Mesodermal cell (in vitro differentiated cells): ENCODE data around the gene NT5C3A.
"Not testable (repeated sequence)": the region's sequence is repeated elsewhere in the genome, so short reads cannot be mapped to it uniquely, and the experiment has no call there.

Source experiments
- H3K27ac ChIP-seq: 2 replicates; pipeline ENCODE4 v1.7.0; 2013; ENCODE audit warnings: mild to moderate bottlenecking, low read depth, low read length, moderate library complexity; ENCODE audit not compliant: severe bottlenecking
- H3K36me3 ChIP-seq: 2 replicates; pipeline ENCODE4 v1.7.1; 2013; ENCODE audit warnings: mild to moderate bottlenecking, low read length, moderate library complexity; ENCODE audit not compliant: control insufficient read depth, insufficient read depth
- H3K4me1 ChIP-seq: one replicate; pipeline ENCODE4 v1.7.1; 2013; ENCODE audit warnings: mild to moderate bottlenecking, low read length; ENCODE audit not compliant: insufficient read depth, control insufficient read depth, poor library complexity, severe bottlenecking
- H3K4me3 ChIP-seq: 2 replicates; pipeline ENCODE4 v1.7.0; 2013; ENCODE audit warnings: low read length, control low read depth, mild to moderate bottlenecking; ENCODE audit not compliant: insufficient read depth, poor library complexity, severe bottlenecking; ENCODE audit errors: extremely low read depth
- H3K9me3 ChIP-seq: 2 replicates; pipeline ENCODE4 v1.7.1; 2013; ENCODE audit warnings: mild to moderate bottlenecking, low read length, moderate library complexity; ENCODE audit not compliant: control insufficient read depth
- WGBS, 2 experiments: methylation state at CpG; one replicate each; pipeline ENCODE4 v1.1.5; 2013; ENCODE audit warnings: missing lambda C conversion rate in 2 of 2; ENCODE audit not compliant: insufficient coverage in 2 of 2; 5-methylcytosine and 5-hydroxymethylcytosine counted together

The NT5C3A gene

DNA sequence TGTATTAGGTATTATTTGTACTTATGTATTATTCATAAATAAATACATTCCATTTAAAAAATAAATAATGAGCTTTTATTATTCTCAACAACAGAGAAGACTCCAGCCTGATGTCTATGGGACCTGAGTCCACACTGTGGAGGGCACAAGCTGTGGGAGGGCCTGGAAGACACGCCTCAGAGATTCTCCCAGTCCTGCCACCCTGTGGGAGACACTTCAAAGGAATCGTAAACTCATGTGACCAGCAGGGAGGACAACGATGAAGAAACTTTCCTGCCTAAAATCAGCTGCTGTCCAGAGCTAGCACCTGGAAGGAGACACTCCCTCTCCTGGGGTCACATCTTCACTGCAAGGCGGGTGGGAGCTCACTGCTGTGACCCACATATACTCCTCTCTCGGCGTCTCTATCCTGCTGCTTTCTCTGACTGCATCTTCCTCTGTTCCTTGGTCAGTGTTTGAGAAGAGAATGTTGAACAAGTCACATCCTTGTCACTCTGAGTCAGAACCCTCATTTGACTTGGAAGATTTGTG lies 32.2 kb upstream of the NT5C3A start:
- 80 to 100% methylated on average over 1 of the region's 6 CpGs for WGBS, 2 experiments
- not testable (repeated sequence) for H3K27ac ChIP-seq, H3K4me3 ChIP-seq, H3K4me1 ChIP-seq, H3K9me3 ChIP-seq
- peaks cover 62% of the 10 kb centered on the region for H3K36me3 ChIP-seq

- H3K36me3 ChIP-seq = peaks cover 47% of the 10 kb centered on the region
- no peak overlapping the region for H3K4me3 ChIP-seq
- no peaks in the 10 kb centered on the region for H3K4me1 ChIP-seq
- no peaks in the 10 kb centered on the region for H3K9me3 ChIP-seq
- H3K27ac ChIP-seq = no peak overlapping the region
- WGBS, 2 experiments = 93 to 100% methylated on average over 4 of the region's 4 CpGs
These were observed 30.7 kb upstream of the NT5C3A start for GRCh38 chr7:33093266-33093665.

GRCh38 chr7:33091641-33092191 lies 29.1 kb upstream of the NT5C3A start:
- Histone ChIP-seq H3K36me3 (peaks cover 33% of the 10 kb centered on the region), H3K4me1 (no peaks in the 10 kb centered on the region), H3K27ac (no peak overlapping the region), H3K4me3 (no peak overlapping the region), H3K9me3 (no peaks in the 10 kb centered on the region)
- WGBS, 2 experiments = 85 to 88% methylated on average over 5 of the region's 5 CpGs

DNA sequence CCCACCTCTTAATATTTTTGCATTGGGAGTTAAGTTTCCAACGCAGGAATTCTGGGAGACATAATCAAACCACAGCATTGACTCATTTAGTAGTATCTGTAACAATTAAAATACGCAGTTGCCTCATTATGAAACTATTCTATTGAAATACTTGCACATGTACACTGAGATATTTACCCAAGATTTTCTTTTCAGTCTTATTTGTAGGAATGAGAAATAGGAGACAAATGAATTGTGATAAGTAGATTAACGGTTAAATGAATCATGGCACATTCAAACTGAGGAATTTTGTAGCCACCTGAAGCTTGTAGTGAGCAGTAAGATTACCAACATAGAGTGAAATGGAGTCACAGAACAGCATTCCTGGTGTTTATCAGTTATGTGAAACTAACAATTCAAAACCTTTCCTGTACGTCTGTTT lies 28.5 kb upstream of the NT5C3A start:
- 100% methylated on average over 1 of the region's 4 CpGs for WGBS, 2 experiments
- Histone ChIP-seq H3K4me1 (no peaks in the 10 kb centered on the region), H3K27ac (no peak overlapping the region), H3K36me3 (peaks cover 27% of the 10 kb centered on the region), H3K9me3 (no peaks in the 10 kb centered on the region), H3K4me3 (no peak overlapping the region)

DNA sequence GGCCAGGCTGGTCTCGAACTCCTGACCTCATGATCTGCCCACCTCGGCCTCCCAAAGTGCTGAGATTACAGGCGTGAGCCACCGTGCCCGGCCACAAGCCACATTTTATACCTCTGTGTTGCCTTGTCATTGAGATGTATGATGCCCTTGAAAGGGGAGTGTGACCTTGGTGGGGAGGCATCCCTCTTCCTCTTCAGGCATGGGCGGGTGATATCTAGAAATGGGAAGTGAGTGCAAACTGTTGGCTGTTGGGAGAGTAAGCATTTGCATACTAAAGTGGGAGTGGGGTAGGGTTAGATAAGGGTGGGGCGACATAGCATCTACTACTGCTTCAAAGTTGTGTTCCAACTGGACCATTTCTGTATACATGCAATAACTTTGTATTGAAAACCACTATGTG lies 26.6 kb upstream of the NT5C3A start:
- Histone ChIP-seq H3K27ac (no peak overlapping the region), H3K4me3 (no peak overlapping the region), H3K36me3 (peaks cover 10% of the 10 kb centered on the region), H3K9me3 (no peaks in the 10 kb centered on the region), H3K4me1 (no peaks in the 10 kb centered on the region)
- WGBS, 2 experiments = 80% methylated on average over 1 of the region's 7 CpGs; no CpG with 5 or more reads in 1 of the 2 experiments

DNA sequence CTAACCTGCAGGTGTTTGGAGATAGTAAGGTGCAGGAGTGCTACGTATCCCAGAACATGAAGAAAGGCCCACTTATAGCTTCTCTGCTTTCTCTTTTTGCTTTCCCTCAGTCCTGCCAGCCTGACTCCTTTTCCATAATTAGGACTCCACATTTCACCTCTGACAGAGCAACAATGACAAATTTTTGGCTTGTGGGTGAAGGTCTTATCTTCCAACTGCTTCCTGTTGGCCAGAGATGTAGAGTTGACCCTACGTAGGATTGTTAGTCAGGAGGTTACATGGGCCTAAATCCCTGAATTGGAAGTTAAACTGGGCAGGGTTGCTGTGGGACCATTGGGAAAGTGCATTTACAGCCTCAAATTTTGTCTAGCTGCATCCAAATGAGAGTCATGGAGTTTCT lies 25.3 kb upstream of the NT5C3A start:
- WGBS, 2 experiments = 100% methylated on average over 1 to 2 of the region's 2 CpGs
- no peak overlapping the region for H3K4me3 ChIP-seq
- H3K4me1 ChIP-seq = no peaks in the 10 kb centered on the region
- H3K9me3 ChIP-seq = no peaks in the 10 kb centered on the region
- H3K27ac ChIP-seq = no peak overlapping the region
- no peaks in the 10 kb centered on the region for H3K36me3 ChIP-seq

DNA sequence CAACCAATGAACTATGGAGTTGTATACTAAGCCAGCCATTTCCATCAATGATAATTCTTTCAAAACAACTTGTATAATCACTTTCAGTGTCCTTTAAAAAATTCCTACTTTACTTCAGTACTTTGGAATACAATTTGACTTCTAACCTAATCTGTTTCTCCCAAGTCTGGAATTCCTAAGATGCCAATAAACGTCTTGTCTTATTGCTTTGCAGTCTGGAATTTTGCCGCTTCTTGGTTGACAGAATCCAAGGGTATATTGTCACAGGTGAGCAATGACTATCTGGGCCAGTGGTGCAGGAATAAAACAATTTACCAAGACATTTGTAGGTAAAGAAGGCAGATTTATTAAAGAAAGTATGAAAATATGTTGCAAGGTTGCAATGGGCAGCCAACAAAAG lies 24.8 kb upstream of the NT5C3A start:
- 28 to 29% methylated on average over 2 of the region's 2 CpGs for WGBS, 2 experiments
- Histone ChIP-seq H3K36me3 (no peaks in the 10 kb centered on the region), H3K9me3 (no peaks in the 10 kb centered on the region), H3K27ac (no peak overlapping the region), H3K4me3 (no peak overlapping the region), H3K4me1 (no peaks in the 10 kb centered on the region)

DNA sequence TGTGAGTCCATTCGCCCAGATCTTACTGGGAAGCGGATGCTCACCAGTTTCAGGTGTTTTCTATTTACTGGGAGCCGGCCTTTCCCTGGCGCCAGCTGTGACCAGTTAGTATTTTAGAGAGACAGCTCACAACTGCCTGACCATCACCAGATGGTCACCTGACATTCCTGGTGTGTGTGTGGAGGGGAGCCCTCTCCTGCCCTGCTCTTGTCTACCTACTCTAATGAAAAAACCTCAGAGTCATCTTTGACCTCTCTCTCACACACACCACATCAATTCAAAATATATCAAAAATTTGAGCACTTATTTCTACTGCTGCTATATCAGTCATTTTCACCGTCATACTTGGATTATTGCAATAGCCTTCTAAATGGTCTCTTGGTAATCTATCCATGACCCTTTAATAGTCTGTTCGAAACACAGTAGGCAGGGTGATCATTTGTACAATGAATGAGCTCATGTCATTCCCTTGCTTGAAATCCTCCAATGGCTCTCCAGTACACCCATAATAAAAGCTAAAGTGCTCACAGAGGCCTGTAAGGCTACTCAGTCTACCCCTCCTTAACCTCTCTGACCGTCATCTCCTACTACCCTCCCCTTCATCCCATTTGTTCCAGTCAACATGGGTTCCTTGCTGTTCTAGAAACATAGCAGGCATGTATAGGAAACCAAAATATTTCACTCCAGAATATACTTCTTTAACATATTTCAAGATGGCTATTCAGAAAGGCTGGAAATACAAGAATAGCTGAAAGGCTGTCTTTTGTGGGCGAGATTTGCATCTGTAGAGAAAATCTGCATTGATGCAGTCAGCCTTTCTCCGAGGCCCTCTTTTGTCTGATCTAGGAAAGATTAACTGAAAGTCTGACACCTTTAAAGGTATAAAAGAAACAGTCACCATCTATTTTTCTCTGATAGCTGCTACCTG lies 17.5 kb upstream of the NT5C3A start:
- H3K9me3 ChIP-seq = no peaks in the 10 kb centered on the region
- H3K27ac ChIP-seq = no peak overlapping the region
- H3K4me3 ChIP-seq = no peak overlapping the region
- WGBS, 2 experiments = 76 to 88% methylated on average over 6 of the region's 9 CpGs
- no peaks in the 10 kb centered on the region for H3K4me1 ChIP-seq
- no peaks in the 10 kb centered on the region for H3K36me3 ChIP-seq

DNA sequence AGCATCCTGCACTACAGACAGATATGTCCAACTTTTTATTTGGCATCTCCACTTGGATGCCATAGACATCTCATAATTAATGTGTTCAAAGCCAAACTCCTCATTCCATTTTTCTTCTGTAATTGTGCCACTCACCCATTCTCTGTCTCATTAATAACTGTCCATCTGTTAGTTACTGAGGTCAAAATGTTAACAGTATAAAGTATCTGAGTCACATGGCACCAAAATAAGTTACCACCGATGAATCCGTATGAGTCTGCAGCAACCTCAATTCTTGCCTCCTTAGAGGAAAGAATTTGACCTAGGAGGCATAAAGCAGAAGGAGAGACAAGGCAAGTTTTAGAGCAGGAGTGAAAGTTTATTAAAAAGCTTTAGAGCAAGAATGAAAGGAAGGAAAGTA lies 16.5 kb upstream of the NT5C3A start:
- WGBS, 2 experiments = 100% methylated on average over 1 to 2 of the region's 2 CpGs
- Histone ChIP-seq H3K4me1 (no peaks in the 10 kb centered on the region), H3K27ac (no peak overlapping the region), H3K9me3 (no peaks in the 10 kb centered on the region), H3K36me3 (no peaks in the 10 kb centered on the region), H3K4me3 (no peak overlapping the region)

DNA sequence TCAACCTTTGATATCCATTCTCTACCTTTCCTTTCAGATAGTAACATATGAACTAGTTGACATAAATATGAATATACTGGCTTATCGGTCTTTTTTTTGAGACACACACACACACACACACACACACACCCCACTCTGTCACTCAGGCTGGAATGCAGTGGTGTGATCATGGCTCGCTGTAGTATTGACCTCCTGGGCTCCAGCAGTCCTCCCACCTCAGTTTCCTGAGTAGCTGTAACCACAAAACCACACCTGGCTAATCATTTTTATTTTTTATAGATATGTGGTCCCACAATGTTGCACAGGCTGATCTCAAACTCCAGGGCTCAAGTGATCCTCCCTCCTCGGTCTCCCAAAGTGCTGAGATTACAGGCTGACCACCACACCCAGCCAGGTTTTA lies 14.2 kb upstream of the NT5C3A start:
- no peaks in the 10 kb centered on the region for H3K4me1 ChIP-seq
- no peaks in the 10 kb centered on the region for H3K36me3 ChIP-seq
- 86 to 100% methylated on average over 1 of the region's 3 CpGs for WGBS, 2 experiments
- H3K27ac ChIP-seq = no peak overlapping the region
- H3K9me3 ChIP-seq = no peaks in the 10 kb centered on the region
- H3K4me3 ChIP-seq = no peak overlapping the region
